ENCODE data around the gene SH3PXD2A.
A peak's percentile ranks its signal among the peaks of the same experiment; 100 is the strongest.

The SH3PXD2A gene

GRCh38 chr10:103718247-103718620 is 137.1 kb downstream of the SH3PXD2A start:
- no peak for TF ChIP-seq CTCF (IDR thresholded peaks at IDR 0.05; ENCODE audit: control insufficient read depth, extremely low read depth, insufficient read depth)
- DNase-seq (ENCODE audit: low read depth) = no peak
- H3K4me3 ChIP-seq (ENCODE audit: low read depth, low read length) = no peak overlapping the region

GRCh38 chr10:103717341-103718246 is 137.8 kb downstream of the SH3PXD2A start:
- no peak for TF ChIP-seq CTCF (IDR thresholded peaks at IDR 0.05; ENCODE audit: control insufficient read depth, extremely low read depth, insufficient read depth)
- no peak for DNase-seq (ENCODE audit: low read depth)
- H3K4me3 ChIP-seq (ENCODE audit: low read depth, low read length) = no peak overlapping the region

GRCh38 chr10:103716206-103717160 is 138.9 kb downstream of the SH3PXD2A start:
- H3K4me3 ChIP-seq (ENCODE audit: low read depth, low read length) = no peak overlapping the region
- peak; percentile 40 for DNase-seq (ENCODE audit: low read depth)
- peak; percentile 28; the same call in 1 of the 2 replicates for TF ChIP-seq CTCF (IDR thresholded peaks at IDR 0.05; ENCODE audit: control insufficient read depth, extremely low read depth, insufficient read depth)

- no peak overlapping the region for H3K4me3 ChIP-seq (ENCODE audit: low read depth, low read length)
- TF ChIP-seq CTCF (IDR thresholded peaks at IDR 0.05; ENCODE audit: control insufficient read depth, extremely low read depth, insufficient read depth) = no peak
- DNase-seq (ENCODE audit: low read depth) = no peak
Measured at GRCh38 chr10:103715430-103715829, 139.9 kb downstream of the SH3PXD2A start.

GRCh38 chr10:103714232-103714891 is 141.0 kb downstream of the SH3PXD2A start:
- TF ChIP-seq CTCF (IDR thresholded peaks at IDR 0.05; ENCODE audit: control insufficient read depth, extremely low read depth, insufficient read depth) = no peak
- no peak overlapping the region for H3K4me3 ChIP-seq (ENCODE audit: low read depth, low read length)
- DNase-seq (ENCODE audit: low read depth) = no peak

GRCh38 chr10:103713676-103714075 is 141.7 kb downstream of the SH3PXD2A start:
- no peak for DNase-seq (ENCODE audit: low read depth)
- no peak overlapping the region for H3K4me3 ChIP-seq (ENCODE audit: low read depth, low read length)
- no peak for TF ChIP-seq CTCF (IDR thresholded peaks at IDR 0.05; ENCODE audit: control insufficient read depth, extremely low read depth, insufficient read depth)

All from LNCaP clone FGC (cell line).